HEK293T (cell line): ENCODE results near the gene COL6A1.

ENCODE experiments used
- ARNT ChIP-seq: fragments of 450-650 bp; IDR thresholded peaks from 2 replicates; pipeline ENCODE4 v1.6.1; 2017; ENCODE audit warnings: mild to moderate bottlenecking
- BHLHE40 ChIP-seq: fragments of 450-650 bp; IDR thresholded peaks from 2 replicates; pipeline ENCODE4 v1.6.1; 2016; ENCODE audit warnings: mild to moderate bottlenecking, moderate library complexity, borderline replicate concordance
- CTBP1 ChIP-seq: fragments of 450-650 bp; IDR thresholded peaks from 2 replicates; pipeline ENCODE4 v1.6.1; 2016; ENCODE audit warnings: borderline replicate concordance
- FOXK2 ChIP-seq: fragments of 450-650 bp; IDR thresholded peaks from 2 replicates; pipeline ENCODE4 v1.6.1; 2016; ENCODE audit warnings: mild to moderate bottlenecking
- FOXM1 ChIP-seq: fragments of 450-650 bp; IDR thresholded peaks from 2 replicates; pipeline ENCODE4 v1.6.1; 2017; ENCODE audit warnings: mild to moderate bottlenecking, borderline replicate concordance
- NFRKB ChIP-seq: fragments of 450-650 bp; IDR thresholded peaks from 2 replicates; pipeline ENCODE4 v1.6.1; 2016; ENCODE audit warnings: mild to moderate bottlenecking, moderate library complexity
- SUZ12 ChIP-seq: fragments of 450-650 bp; IDR thresholded peaks from 2 replicates; pipeline ENCODE4 v1.6.1; 2016; ENCODE audit warnings: mild to moderate bottlenecking
- ZNF384 ChIP-seq: fragments of 450-650 bp; IDR thresholded peaks from 2 replicates; pipeline ENCODE4 v1.6.1; 2016
- TF ChIP-seq, protein P1 (sequence below): fragments of 450-650 bp; IDR thresholded peaks from 2 replicates; pipeline ENCODE4 v1.6.1; 2016

DNA sequence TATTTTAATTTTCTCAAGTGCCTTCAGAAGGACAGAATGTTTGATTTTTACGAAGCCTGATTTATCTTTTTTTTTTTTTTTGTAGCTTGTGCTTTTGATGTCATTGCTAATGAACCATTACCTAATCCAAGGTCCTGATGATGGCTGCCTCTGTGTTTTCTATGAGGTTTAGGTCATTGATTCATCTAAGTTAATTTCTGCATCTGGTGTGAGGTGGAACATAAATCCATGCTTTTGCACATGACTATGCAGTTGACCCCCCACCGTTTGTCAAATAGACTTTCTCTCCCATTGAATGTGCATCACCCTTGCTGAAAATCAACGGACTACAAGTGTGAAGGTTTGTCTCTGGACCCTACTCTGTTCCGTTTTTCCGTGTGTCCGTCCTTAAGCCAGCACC, 50.5 kb downstream of the COL6A1 start:
- no peak for TF ChIP-seq BHLHE40
- TF ChIP-seq ZNF384 = no peak
- TF ChIP-seq NFRKB = no peak
- TF ChIP-seq FOXK2 = no peak
- TF ChIP-seq ARNT = no peak
- TF ChIP-seq FOXM1 = no peak
- TF ChIP-seq, protein P1, sequence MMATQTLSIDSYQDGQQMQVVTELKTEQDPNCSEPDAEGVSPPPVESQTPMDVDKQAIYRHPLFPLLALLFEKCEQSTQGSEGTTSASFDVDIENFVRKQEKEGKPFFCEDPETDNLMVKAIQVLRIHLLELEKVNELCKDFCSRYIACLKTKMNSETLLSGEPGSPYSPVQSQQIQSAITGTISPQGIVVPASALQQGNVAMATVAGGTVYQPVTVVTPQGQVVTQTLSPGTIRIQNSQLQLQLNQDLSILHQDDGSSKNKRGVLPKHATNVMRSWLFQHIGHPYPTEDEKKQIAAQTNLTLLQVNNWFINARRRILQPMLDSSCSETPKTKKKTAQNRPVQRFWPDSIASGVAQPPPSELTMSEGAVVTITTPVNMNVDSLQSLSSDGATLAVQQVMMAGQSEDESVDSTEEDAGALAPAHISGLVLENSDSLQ = no peak
- TF ChIP-seq SUZ12 = no peak
- no peak for TF ChIP-seq CTBP1
